Left lung (tissue), 10 donors: ENCODE data around the gene C3orf33. TPM values are rescaled to one million over a fixed set of nuclear protein-coding genes. Genes with fewer than 3 reads are reported as not detected.

ENCODE experiments used
- ATAC-seq: fragments of 200-7000 bp; cut with Tn5 transposase; one replicate; pipeline ENCODE4 v1.9.1; 2020; ENCODE audit warnings: moderate library complexity
- DNase-seq, 4 donors: peaks; one replicate each; pipeline ENCODE4 v3.0.0-alpha.2; 2013 to 2020
- H3K27ac ChIP-seq, 2 donors: fragments of 200-600 bp; sonication (generic) in 1 of 2; one replicate each; pipeline versions ENCODE4 v1.5.0 to v1.8.0; 2020 to 2021
- H3K27me3 ChIP-seq, 2 donors: fragments of 200-600 bp; sonication (generic) in 1 of 2; one replicate each; pipeline versions ENCODE4 v1.5.0 to v1.8.0; 2020 to 2021
- H3K36me3 ChIP-seq, 2 donors: fragments of 200-600 bp; sonication (generic) in 1 of 2; one replicate each; pipeline versions ENCODE4 v1.5.0 to v1.8.0; 2020 to 2021
- H3K4me1 ChIP-seq, 2 donors: fragments of 200-600 bp; one replicate each; pipeline ENCODE4 v1.8.0; 2021
- H3K4me3 ChIP-seq, 2 donors: fragments of 200-600 bp; sonication (generic) in 1 of 2; one replicate each; pipeline versions ENCODE4 v1.5.0 to v1.8.0; 2020 to 2021; ENCODE audit warnings: mild to moderate bottlenecking in 1 of 2
- H3K9me3 ChIP-seq, 2 donors: fragments of 200-600 bp; sonication (generic) in 1 of 2; one replicate each; pipeline versions ENCODE4 v1.5.0 to v1.8.0; 2020 to 2021
- intact Hi-C, 2 donors: fragments of 100-400 bp; cut with DNase I; formaldehyde crosslinking; loops; one replicate each; pipeline versions ENCODE4 v1.11.2 to v1.14.2; 2022
- polyA plus RNA-seq, 6 donors: library from polyadenylated mRNA; unstranded; fragments of 120-200 nt; gene quantifications; one replicate each; pipeline ENCODE4 v1.2.1, GENCODE V29; 2013; ENCODE audit not compliant: insufficient read length in 6 of 6
- total RNA-seq, 2 donors: library from RNA; stranded (reverse); fragmentation: NEBNext Ultra II Directional; extraction: Animal tissue kit (Norgen Biotek cat#: 25700); gene quantifications; one replicate each; pipeline ENCODE4 v1.2.1, GENCODE V29; 2021
- TF ChIP-seq, protein P1 (sequence below), 2 donors: fragments of 200-600 bp; sonication (generic) in 1 of 2; IDR thresholded peaks; one replicate each; pipeline versions ENCODE4 v1.5.0 to v1.8.0; 2021; ENCODE audit warnings: antibody characterized with exemption in 2 of 2
- donor health status: DM: no; HTN: yes; CAD: no.
- donor health status: DM: no; HTN: no; CAD: no.

Gene C3orf33
- total and polyA plus RNA-seq, 8 donors, result 2.6 to 9.9 (median 7.1) TPM

DNA sequence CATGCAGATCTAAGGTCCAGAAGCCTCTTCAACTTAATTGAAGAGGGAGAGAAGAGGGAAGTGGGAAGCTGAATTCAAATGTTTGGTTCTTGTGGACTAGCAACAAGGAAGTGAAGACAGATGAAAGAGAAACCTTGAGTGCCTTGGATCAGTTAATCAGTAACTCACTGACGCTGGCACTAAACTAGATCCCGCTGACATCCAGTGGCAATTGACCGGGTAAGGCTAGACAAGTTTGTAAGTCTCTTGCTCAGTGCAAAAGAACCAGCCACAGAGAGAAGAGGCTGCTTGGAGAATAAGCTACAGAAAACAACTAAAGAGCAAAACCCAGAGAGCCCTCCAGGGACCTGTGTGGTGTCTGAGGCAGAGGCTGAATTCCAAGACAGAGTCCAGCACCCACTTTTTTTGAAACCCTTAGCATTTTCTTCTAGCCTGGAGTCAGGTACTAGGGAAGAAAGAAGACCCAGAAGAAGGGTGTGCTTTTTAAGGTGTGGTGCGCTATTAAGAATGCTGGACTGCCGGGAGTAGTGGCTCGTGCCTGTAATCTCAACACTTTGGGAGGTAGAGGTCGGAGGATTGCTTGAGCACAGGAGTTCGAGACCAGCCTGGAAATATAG, 68.1 kb downstream of the C3orf33 start:
- Histone ChIP-seq H3K9me3 (no peaks in the 10 kb centered on the region), H3K27ac (peak overlapping the region; percentile 74 to 76), H3K4me1 (no peaks in the 10 kb centered on the region), H3K36me3 (no peaks in the 10 kb centered on the region), H3K27me3 (peaks cover 6 to 17% of the 10 kb centered on the region in 2 donors), H3K4me3 (peak overlapping the region in 1 of 2 donors; percentile 9)
- intact Hi-C loops, result no loop called here
- ATAC-seq (peak; percentile 86), DNase-seq (peak in 3 of 4 donors; percentile 55 to 87 (median 64))
- TF ChIP-seq, protein P1, sequence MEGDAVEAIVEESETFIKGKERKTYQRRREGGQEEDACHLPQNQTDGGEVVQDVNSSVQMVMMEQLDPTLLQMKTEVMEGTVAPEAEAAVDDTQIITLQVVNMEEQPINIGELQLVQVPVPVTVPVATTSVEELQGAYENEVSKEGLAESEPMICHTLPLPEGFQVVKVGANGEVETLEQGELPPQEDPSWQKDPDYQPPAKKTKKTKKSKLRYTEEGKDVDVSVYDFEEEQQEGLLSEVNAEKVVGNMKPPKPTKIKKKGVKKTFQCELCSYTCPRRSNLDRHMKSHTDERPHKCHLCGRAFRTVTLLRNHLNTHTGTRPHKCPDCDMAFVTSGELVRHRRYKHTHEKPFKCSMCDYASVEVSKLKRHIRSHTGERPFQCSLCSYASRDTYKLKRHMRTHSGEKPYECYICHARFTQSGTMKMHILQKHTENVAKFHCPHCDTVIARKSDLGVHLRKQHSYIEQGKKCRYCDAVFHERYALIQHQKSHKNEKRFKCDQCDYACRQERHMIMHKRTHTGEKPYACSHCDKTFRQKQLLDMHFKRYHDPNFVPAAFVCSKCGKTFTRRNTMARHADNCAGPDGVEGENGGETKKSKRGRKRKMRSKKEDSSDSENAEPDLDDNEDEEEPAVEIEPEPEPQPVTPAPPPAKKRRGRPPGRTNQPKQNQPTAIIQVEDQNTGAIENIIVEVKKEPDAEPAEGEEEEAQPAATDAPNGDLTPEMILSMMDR (IDR thresholded peaks at IDR 0.05), result no peak

GRCh38 chr3:155736381-155736780, 69.7 kb downstream of the C3orf33 start:
- TF ChIP-seq, protein P1 (IDR thresholded peaks at IDR 0.05), result no peak
- Histone ChIP-seq H3K4me1 (no peaks in the 10 kb centered on the region), H3K9me3 (no peaks in the 10 kb centered on the region), H3K4me3 (no peak overlapping the region), H3K36me3 (no peaks in the 10 kb centered on the region), H3K27ac (peak overlapping the region; percentile 54 to 76), H3K27me3 (peaks cover 0 to 1% of the 10 kb centered on the region in 2 donors)
- intact Hi-C loops, result no loop called here
- DNase-seq (no peak), ATAC-seq (peak; percentile 20)

- H3K4me1 ChIP-seq, result no peaks in the 10 kb centered on the region
- no peaks in the 10 kb centered on the region for H3K36me3 ChIP-seq
- H3K9me3 ChIP-seq, result no peaks in the 10 kb centered on the region
- H3K4me3 ChIP-seq, result no peak overlapping the region
- DNase-seq (no peak), ATAC-seq (no peak)
- no peaks in the 10 kb centered on the region for H3K27me3 ChIP-seq
- intact Hi-C loops, result no loop called here
- TF ChIP-seq, protein P1 (IDR thresholded peaks at IDR 0.05), result no peak
- H3K27ac ChIP-seq, result no peak overlapping the region
Observed at GRCh38 chr3:155730843-155731242, 75.2 kb downstream of the C3orf33 start.

DNA sequence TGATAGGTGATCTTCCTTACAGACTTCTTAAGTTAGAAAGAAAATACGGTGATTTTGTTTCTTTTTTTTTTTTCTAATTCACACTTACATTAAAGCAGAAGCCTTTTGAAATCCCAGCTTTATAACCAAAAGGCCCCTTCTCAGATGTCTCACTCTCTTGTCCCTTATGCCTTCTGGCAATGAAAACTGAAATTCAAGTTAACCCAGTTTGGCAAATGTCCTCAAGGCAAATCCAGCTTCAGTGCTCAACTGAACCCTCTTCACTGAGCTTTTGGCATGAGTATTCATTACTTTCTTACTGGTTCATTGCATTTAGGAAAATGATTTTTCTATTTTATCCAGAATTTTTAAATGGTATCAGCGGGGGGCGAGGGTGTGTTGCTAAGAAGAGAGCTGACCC, 78.2 kb downstream of the C3orf33 start:
- Histone ChIP-seq H3K9me3 (no peaks in the 10 kb centered on the region), H3K27me3 (no peaks in the 10 kb centered on the region), H3K4me3 (no peak overlapping the region), H3K36me3 (no peaks in the 10 kb centered on the region), H3K27ac (no peak overlapping the region), H3K4me1 (no peaks in the 10 kb centered on the region)
- TF ChIP-seq, protein P1 (IDR thresholded peaks at IDR 0.05), result no peak
- DNase-seq (no peak), ATAC-seq (no peak)
- intact Hi-C loops, result no loop called here

GRCh38 chr3:155714295-155714718, 91.8 kb downstream of the C3orf33 start:
- intact Hi-C loops, result no loop called here
- no peak overlapping the region for H3K27ac ChIP-seq
- no peaks in the 10 kb centered on the region for H3K27me3 ChIP-seq
- peaks cover 0 to 18% of the 10 kb centered on the region in 2 donors for H3K9me3 ChIP-seq
- TF ChIP-seq, protein P1 (IDR thresholded peaks at IDR 0.05), result no peak
- ATAC-seq (no peak), DNase-seq (peak in 1 of 4 donors; percentile 35)
- no peak overlapping the region for H3K4me3 ChIP-seq
- no peaks in the 10 kb centered on the region for H3K36me3 ChIP-seq
- no peaks in the 10 kb centered on the region for H3K4me1 ChIP-seq

Other genes starting within 250 kb of the C3orf33 start
- 1 to 10 TPM; 8.5 to 9.6 TPM for gene PLCH1, start 61.2 kb downstream of the C3orf33 start, total RNA-seq
- gene PLCH1, start 61.2 kb downstream of the C3orf33 start, polyA plus RNA-seq, result 10 to 100 TPM; 14.8 to 33.8 (median 24.1) TPM
- gene SLC33A1, start 48.1 kb upstream of the C3orf33 start, total RNA-seq, result 10 to 100 TPM; 39.4 to 48.9 TPM
- 10 to 100 TPM; 29.0 to 38.4 (median 33.8) TPM for gene SLC33A1, start 48.1 kb upstream of the C3orf33 start, polyA plus RNA-seq
- 10 to 100 TPM; 46.0 to 48.2 TPM for gene GMPS, start 64.4 kb upstream of the C3orf33 start, total RNA-seq
- gene GMPS, start 64.4 kb upstream of the C3orf33 start, polyA plus RNA-seq, result 10 to 100 TPM; 51.9 to 72.3 (median 62.8) TPM